GM21381 (cell line): ENCODE measurements around the gene PRR3.

Experiments
- ATAC-seq: cut with Tn5 transposase; IDR thresholded peaks from one replicate; pipeline ENCODE4 v1.9.1; 2021; ENCODE audit warnings: mild to moderate bottlenecking, moderate library complexity; ENCODE audit not compliant: unreplicated experiment

Gene PRR3

DNA sequence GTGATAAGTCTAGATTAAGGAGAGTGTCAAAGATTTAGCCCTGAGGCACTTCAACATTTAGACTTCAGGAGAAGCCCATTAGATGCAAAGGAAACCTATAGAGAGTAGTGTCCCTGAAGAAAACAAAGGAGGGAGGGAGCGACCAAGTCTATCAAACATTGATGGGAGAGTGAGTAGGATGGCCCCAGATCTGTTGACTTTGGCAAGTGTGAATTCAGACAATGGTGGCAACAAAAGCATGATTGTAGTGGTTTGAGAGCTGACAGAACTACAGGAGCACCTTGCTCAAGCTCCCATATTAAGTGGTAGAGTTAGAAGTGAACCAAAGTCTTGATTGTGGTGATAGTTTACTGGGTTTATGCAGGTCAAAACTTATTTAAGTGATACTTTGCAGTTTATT, 13.2 kb downstream of the PRR3 start:
- ATAC-seq = no peak

DNA sequence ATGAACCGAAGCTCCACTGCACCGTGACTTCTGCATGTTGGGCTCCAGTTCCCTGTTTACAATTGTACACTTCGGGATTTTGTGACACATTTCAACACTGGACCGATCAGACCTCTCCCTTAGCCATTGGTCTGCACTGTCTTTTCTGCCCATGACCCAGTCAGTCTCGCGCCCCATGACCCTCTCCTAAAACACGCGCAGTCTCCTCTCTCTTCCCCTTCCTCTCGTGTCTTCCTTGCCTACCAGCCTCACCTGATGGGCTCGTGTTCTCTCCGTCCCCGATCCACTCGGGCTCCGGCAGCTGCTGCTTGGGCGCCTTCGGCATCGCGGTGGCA, 13.6 kb downstream of the PRR3 start:
- ATAC-seq = peak; percentile 5

DNA sequence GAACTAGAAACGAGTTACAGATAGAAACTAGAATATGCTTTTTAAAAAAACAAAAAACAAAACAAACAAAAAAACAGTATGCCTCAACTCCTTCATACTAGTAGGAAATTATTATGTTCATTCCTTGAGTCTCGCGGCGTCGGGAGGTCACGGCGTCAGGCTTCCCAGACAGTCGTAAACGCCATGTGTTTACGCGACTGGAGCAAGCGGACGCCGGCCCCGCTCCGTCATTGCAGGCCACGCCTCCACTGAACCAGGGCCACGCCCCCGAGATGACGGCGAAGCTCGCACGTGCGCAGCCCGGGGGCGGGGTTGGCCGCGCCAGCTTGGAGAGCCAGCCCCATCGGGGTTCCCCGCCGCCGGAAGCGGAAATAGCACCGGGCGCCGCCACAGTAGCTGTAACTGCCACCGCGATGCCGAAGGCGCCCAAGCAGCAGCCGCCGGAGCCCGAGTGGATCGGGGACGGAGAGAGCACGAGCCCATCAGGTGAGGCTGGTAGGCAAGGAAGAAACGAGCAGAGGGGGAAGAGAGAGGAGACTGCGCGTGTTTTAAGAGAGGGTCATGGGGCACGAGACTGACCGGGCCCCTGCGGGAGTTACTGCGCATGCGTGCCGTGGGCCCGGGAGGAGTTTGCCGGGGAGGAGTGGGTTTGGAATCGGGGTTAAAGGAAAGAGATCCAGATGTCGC, 14.1 kb downstream of the PRR3 start, which contains the start of gene ABCF1:
Gene ABCF1 (plus strand): TSS at position 368 of the 687 bp plus-strand sequence. CDS start 46 bp downstream, at position 414.
- peak; percentile 93 for ATAC-seq

DNA sequence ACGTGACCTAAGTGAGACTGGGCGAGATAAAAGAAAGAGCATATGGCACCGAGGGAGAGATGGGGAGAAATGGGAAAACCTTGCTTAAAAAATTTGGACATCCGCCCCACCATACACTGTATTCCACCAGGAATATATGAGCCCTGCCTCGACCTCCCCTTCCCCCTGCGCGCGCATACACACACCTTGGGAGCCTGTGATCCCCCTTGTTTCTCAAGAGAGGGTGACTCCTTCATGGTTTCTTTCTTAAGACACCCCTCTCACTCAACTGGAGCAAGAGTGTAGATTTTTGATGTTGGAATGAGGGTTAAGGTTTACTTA, 14.6 kb downstream of the PRR3 start:
- ATAC-seq = no peak

DNA sequence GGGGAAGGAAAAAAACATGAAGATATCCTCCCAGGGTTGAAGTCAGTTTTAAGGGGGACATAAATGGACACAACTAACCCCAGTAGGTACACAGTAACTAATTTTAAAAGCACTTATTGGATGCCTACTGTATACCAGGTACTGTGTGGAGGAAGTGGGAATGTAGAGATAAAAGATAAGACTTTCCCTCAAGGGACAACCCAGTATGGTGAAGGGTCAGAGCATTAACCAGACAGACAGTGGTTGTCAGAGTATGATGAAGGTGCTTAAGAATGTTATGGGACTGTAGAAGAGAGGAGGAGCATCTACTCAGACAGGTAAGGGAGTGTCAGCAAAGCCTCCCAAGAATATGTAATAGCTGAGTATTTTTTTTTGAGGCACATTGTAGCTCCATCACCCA, 15.1 kb downstream of the PRR3 start:
- ATAC-seq = no peak

DNA sequence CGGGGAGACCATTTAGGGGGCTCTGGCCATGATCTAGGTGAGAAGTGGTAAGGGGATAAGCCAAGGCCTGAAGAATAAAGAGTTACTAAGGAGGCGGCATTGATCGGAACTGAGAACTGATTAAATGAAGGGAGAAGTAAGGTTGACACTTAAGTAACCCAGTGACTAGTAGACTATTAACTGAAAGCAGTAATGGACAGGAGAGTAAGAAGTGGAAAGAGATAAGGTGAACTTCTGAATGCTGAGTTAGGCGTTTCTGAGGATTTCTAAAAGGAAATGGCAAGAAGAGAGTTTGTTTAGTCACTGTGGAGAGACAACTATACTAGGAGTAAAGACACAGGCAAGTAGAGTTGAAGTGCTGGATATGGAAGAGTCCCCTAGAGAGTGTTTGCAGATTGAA, 16.0 kb downstream of the PRR3 start:
- ATAC-seq = no peak

DNA sequence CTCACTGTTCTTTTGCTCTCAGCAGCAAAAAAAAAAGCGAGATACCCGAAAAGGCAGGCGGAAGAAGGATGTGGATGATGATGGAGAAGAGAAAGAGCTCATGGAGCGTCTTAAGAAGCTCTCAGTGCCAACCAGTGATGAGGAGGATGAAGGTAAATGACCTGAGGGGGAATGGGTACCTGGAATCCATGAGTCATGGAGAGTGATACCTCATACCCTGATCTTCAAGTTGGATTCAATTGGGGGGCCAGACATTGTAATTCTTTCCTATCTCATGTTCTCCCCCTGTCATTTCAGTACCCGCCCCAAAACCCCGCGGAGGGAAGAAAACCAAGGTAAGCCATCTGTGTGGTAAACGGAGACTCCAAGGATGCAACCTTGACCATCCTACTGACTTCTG, 21.0 kb downstream of the PRR3 start:
- no peak for ATAC-seq

DNA sequence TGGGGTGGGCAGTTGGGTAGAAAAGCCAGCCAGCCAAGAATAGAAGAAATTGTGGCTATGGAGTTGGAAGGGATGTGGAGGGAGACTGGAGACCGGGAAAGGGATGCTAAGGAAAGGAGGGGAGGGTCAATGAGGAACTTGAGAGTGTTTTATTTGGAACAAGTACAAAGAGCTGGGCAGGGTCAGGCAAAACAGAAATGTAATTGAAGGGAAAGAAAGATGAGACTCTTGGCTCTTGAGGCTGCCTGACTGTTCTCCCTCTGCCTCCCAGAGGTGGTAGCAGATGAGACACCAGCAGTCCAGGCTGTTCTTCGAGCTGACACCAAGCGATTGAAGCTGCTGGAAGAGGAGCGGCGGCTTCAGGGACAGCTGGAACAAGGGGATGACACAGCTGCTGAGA, 26.8 kb downstream of the PRR3 start:
- no peak for ATAC-seq

DNA sequence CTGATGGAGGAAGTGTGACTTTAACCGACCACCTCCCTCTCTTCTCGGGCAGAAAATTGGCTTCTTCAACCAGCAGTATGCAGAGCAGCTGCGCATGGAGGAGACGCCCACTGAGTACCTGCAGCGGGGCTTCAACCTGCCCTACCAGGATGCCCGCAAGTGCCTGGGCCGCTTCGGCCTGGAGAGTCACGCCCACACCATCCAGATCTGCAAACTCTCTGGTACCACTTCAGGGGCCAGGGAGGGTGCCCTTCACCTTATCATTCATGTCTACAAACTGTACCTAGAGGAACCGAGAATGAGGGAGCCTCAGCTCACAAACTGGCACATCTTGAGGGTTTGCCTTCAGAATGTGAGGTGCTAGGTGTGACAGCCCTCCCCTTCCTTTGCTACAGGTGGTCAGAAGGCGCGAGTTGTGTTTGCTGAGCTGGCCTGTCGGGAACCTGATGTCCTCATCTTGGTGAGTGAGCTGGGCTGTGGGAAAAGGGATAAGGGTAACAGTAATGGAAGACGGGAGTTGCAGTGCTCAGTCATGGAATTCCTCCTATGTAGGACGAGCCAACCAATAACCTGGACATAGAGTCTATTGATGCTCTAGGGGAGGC, 32.8 kb downstream of the PRR3 start:
- no peak for ATAC-seq

DNA sequence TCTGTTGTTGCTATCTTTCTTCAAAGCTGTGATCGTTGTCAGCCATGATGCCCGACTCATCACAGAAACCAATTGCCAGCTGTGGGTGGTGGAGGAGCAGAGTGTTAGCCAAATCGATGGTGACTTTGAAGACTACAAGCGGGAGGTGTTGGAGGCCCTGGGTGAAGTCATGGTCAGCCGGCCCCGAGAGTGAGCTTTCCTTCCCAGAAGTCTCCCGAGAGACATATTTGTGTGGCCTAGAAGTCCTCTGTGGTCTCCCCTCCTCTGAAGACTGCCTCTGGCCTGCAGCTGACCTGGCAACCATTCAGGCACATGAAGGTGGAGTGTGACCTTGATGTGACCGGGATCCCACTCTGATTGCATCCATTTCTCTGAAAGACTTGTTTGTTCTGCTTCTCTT, 33.4 kb downstream of the PRR3 start:
- ATAC-seq = no peak

DNA sequence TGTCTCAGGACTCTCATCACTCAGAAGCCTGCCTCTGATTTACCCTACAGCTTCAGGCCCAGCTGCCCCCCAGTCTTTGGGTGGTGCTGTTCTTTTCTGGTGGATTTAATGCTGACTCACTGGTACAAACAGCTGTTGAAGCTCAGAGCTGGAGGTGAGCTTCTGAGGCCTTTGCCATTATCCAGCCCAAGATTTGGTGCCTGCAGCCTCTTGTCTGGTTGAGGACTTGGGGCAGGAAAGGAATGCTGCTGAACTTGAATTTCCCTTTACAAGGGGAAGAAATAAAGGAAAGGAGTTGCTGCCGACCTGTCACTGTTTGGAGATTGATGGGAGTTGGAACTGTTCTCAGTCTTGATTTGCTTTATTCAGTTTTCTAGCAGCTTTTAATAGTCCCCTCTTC, 33.9 kb downstream of the PRR3 start:
- ATAC-seq = no peak

DNA sequence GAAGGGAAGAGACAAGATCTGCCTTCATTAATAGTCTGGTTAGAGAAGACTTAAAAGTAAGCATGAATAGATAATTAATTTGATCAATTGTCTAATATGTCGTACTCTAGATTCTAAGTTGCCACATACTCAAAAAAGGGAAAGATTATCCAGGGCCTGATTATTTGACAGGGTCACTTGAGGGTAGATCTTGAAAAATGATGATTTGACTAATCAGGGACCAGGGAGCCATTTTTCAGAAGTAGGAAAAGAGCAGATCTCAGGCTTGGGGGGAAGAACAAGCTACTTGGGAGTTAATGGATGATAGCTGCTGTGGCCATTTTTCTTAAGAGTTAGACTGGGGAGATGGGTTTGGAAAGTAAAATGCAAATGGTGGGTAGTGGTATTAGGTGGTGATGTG, 35.2 kb downstream of the PRR3 start:
- no peak for ATAC-seq

DNA sequence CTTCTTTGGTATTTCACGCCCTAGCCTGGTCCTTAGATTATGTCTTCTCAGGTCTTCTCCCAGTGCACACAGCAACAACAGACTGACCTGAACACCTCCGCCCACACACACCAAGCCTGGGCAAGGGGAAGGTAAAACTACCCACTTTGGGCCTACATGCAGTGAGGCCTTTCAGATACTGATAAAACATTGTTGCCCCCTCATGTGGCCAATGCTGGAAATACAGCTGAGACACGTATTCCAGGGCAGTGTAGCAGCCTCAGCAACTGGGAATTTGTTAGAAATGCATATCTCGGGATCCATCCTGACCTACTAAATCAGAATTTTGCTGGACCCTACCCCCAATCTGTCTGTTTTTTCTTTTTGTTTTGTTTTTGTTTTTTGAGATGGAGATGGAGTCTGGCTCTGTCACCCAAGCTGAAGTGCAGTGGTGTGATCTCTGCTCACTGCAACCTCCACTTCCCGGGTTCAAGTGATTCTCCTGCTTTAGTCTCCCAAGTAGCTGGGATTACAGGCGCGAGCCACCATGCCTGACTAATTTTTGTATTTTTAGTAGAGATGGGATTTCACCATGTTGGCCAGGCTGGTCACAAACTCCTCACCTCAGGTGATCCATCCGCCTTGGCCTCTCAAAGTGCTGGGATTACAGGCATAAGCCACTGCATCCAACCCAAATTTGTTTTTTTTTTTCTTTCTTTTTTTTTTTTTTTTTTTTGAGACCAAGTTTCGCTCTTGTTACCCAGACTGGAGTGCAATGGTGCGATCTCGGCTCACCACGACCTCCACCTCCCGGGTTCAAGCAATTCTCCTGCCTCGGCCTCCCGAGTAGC, 40.4 kb downstream of the PRR3 start:
- ATAC-seq = peak; percentile 54

DNA sequence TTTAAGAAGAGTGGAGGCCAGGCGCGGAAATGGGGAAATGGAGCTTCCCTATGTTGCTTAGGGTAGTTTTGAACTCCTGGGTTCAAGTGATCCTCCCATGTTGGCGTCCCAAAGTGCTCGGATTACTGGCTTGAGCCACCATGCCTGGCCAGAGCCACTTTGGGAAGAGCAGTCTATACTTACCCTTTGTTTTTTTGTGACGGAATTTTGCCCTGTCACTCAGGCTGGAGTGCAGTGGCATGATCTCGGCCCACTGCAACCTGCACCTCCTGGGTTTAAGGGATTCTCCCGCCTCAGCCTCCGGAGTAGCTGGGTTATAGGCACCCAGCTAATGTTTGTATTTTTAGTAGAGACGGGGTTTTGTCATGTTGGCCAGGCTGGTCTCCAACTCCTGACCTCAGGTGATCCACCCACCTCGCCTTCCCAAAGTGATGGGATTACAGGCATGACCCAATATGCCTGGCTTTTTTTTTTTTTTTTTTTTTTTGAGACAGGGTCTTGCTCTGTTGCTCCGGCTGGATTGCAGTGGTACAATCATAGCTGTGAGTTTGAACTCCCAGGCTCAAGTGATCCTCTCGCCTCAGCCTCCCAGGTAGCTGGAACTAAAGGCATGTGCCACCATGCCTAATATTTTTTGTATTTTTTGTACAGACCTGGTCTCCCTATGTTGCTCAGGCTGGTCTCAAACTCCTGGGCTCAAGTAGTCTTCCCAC, 42.0 kb downstream of the PRR3 start:
- no peak for ATAC-seq

DNA sequence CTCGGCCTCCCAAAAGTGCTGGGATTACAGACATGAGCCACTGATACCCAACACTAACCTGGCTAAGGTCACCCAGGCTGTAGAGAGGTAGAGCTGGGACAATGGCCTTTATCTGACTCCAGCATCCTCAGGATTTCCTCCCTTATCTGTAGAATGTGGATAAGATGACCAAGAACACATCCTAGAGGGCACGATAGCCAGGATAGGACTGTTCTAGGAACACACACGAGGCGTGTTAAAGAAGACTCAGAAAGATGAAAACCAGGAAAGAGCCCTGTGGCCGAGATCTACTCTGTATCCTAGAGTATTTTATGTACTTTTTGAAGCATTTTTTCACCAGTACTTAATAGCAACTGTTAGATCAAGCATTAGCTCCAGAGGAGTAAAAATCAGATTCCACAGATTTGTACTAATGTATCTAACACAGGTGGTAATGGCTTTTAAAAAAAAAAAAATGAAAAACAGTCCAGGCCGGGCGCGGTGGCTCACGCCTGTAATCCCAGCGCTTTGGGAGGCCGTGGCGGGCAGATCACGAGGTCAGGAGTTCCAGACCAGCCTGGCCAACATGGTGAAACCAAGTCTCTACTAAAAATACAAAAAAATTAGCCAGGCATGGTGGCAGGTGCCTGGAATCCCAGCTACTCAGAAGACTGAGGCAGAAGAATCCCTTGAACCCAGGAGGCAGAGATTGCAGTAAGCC, 42.7 kb downstream of the PRR3 start:
- no peak for ATAC-seq

DNA sequence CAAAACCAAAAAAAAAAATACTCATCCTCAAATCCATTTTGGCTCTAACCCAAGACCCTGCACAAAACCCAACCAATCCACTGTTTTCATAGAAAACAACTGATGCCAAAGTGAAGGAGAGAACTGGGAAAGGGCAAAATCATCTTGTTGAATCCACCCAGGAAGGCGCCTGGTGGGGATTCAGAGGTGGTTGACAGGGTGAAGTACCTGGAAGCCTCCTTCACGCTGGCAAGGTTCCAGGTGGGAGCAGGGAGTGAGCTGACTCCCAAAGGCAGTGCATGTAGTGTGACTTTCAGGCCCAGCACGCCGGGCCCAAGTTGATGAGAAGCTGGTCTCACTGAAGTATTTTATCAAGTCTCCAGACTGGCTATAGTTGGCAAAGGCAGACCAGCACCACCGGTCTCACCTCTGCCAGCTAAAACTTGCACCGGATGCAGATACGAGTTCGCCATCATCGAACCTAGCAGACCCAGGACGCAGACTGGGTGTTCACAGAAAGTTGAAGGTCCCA, 43.4 kb downstream of the PRR3 start:
- ATAC-seq = no peak

DNA sequence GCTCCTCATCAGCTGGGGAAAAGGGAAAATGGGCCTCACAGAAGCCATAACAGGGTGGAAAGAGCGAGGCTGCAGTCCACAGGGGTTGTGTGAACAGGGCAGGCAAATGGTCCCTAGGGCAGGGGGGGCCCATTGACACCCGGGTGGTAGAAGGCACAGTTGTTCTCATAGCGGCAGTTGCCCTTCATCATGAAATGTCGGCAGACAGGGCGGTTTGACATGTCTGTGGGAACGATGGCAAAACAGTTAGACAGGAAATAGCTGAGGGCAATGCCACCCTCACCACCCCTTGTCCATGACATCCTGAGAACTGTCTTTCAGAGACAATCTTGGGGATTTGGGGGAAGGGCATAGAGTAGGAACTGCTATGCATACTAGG, 44.3 kb downstream of the PRR3 start:
- no peak for ATAC-seq

DNA sequence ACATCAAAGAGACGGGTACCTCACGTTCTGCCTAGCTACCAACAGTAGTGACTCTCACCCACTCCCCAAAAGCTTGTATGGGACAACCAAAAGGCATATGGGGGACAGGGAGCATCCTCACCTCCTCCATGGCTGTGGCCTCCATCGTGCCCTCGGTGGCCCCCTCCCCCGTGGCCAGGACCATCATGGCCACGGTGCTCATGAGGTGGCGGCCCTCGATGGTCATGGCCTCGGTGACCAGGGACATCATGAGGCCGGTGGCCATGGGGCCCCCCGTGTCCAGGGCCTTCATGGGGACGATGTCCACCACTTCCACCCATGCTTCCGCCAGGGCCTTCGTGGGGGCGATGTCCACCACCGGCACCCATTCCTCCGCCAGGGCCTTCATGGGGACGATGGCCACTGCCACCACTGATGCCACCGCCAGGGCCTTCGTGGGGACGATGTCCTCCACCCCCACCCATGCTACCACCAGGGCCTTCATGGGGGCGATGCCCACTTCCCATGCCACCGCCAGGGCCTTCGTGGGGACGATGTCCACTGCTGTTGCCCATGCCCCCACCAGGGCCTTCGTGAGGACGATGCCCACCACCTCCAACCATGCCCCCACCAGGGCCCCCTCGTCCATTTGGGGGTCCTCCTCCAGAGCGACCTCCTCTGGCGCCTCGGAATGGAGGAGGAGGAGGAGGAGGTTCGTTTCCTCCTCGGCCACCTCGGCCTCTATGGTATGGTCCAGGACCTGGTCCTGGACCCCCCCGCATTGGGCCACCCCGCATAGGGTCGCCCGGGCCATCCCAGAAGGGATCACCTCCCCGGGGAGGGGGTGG, 44.9 kb downstream of the PRR3 start:
- ATAC-seq = no peak

DNA sequence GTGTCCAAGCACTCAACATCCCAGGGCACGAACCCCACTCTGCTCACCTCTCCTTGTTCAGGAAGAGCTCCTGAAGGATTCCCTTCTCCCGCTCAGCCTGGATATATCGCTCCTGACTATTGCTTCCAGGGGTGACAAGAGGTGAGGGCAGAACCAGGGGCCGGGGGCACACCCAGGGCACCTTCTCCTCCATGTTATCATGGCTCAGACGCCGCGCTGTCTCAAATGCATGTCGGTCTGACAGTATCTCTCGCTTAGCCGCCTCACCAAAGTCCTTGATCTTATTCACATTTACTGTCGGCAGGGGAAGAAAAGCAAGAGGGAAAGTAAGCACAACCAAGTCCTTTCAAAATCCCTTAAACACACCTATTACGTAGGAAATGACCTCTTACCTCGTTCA, 46.9 kb downstream of the PRR3 start:
- no peak for ATAC-seq

DNA sequence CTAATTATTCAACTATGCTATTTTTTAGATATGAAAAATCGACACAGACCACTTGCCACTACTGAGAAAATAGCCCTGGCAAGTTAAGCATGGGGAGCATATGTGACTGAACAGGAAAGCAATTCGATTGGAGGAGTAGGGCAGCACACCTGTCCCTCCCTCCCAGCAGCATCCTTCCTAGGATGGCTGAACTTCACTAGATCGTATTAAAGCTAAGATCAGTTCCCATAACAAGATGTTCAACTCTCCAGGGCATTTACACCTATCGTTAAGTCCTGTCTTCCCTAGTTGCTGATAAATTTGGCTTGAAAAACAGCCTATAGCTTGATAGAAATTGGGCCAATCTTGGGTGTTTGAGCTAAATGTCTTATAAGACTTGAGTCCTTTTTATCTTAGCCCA, 53.0 kb downstream of the PRR3 start:
- no peak for ATAC-seq
